ENCODE measurements around the gene ARID3C.

ARID3C gene

GRCh38 chr9:34627716-34628655 is 880 bp downstream of the ARID3C start:
- no peak for DNase-seq

DNA sequence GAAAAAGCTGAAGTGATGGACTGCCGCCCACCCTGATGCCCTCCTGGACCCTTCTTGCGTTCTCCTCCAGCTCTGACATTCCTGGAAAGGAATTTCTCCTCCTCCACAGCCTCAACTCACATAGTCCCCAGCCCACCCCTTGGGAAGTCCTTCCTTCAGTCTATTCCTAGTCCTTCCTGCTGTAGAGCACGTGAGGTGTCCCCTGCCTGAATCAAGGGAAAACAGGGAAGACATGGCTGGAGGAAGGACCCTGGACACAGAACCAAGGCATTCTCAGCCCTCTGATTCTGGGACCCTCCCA is 3.7 kb downstream of the ARID3C start:
- no peak for DNase-seq

DNA sequence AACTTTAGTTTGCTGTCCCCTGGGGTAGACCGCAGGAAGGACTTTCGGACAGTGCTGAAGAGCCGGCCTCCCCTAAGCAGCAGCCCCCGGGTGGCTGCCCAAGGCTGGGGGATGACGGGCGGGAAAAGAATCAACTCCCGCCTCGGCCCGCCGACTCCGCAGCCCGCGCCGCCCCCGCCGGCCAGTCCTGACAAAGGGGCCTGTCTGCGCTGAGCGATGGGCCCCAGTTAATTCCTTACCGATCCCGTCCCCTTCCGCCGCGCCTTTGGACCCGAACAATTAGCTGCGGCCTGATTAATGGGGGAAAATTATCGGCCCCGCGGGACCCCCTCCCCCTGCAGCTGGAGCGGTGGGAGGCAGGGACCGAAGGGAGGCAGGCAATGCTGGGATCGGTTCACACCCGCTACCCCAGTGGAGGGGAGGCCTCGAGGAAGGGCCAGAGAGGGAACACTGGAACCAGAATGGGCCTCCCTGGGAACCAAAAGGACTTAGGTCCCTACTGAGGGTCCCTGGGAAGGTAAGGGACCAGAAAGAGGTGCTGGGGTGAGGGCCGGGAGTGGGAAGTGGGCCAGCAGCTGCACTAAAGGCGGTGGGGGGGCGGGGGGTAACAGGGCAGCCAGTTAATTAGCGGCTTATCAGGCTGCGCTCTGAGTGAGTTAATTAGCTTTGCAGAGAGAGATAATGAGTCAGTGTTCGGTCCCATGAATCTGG is 4.2 kb downstream of the ARID3C start:
- DNase-seq = no peak

GRCh38 chr9:34623374-34624235 is 5.3 kb downstream of the ARID3C start:
- DNase-seq = no peak

DNA sequence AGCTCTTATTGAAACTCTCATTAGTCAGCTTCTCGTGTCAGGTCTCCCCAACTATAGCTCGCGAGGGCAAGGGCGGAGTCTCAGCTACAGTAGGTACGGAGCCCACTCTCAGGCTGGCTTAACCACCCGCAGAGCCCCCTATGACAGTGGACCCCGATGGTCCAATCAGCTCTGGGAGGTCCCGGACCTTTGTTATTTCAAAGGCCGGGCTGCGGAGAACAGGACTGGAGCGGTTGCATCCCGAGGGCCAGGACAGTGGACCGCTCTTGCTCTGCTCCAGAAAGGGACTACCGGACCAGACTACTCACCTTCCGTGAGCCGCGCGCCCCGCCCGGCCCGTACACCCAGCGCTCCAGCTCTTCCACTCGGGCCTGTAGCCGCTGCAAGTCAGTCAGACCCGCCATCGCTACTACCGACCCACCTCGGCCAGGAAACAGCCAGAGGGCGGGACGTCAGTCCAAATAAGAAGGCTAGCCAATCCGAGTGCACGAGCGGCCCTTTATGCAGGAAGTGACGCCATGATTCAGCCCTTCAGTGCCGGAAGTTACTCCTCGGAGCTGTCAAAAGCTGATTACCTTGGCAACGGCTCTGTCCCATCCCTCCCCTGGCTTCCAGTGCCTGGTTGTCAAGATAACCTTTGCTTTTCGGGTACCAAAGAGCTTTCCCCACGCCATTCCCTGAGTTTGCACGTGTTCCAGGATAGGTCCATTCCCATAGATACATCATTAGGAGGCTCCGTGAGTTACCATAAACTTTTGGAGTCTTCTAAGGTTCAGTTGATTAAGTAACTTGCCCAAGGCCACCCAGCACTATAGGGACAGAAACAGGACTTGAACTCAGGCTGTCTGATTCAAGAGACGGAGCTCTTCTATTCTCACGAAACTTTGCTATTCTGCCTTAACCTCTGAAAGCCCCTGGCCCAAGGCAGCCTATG is 8.5 kb downstream of the ARID3C start, which contains the start of gene DCTN3:
TSS of gene DCTN3 (minus strand) at position 435 of the 934 bp plus-strand sequence. CDS start at position 404, 31 bp downstream.
- DNase-seq = peak; percentile 89

DNA sequence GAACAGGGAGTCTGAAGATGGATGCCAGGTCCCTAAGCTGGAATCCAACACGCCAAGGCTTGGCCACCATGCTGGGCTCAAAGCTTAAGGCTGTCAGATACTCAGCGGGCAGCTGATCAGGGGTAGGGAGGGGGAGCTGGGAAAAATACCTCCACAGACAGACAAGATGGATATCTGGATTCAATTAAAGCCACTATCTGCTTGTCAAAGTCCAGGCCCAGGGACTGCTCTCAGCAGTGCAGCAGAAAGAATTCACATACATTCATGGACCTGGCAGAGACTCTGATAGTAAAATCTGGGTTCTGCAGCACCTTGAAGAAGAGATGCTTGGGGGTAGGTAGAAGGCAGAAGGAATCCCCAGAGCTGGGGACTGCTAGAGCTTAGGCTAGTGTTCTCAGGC is 13.7 kb downstream of the ARID3C start:
- DNase-seq = no peak

- DNase-seq = peak; percentile 68
These were observed 16.0 kb downstream of the ARID3C start for GRCh38 chr9:34612788-34613390.

GRCh38 chr9:34611811-34612787 is 16.8 kb downstream of the ARID3C start, which contains the start of gene RPP25L:
TSS of gene RPP25L (minus strand) at chr9:34612097. CDS start at chr9:34611296, 801 bp downstream.
- DNase-seq = peak; percentile 78

- DNase-seq = no peak
These were observed 17.5 kb downstream of the ARID3C start for GRCh38 chr9:34611251-34611810.

GRCh38 chr9:34610434-34611206 is 18.2 kb downstream of the ARID3C start:
- DNase-seq = no peak

GRCh38 chr9:34607331-34607730 is 21.5 kb downstream of the ARID3C start:
- no peak for DNase-seq

DNA sequence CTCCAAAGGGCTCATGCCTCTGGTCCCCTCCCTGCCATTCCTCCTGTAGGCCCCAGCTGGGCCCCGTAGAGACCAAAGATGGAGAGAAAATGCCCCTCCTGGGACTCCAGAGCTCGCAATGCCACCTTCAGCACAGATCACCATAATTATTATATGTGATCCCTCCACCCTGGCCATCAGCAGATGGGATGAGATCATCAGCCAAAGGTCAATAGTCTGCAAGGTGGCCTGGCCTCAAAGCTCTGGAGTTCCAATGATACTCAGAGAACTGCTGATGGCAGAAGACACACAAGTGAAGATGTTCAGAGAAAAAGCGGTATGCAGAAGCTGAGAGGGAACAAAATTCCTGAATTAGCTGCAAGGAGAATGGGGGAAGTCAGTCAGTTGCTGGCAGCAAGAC is 22.0 kb downstream of the ARID3C start:
- DNase-seq = no peak

DNA sequence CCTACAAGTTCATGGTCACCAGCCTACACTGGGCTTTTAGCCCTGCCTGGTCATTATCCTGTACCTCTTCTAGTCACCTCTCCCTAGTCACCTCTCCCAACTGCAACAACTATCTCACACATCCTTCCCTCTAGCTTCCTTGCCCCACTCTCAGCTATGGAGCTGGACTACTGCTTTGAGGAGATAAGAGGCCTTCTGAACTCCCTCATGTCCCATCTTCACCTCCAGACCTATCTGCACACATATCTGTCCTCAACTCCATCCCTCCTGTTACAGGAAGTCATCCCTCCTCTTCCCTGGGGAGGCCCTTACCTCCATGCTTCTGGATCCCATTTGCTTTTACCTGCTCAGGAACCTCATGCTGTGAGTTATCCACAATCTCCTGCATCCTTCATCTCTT is 22.7 kb downstream of the ARID3C start:
- no peak for DNase-seq

- DNase-seq = peak; percentile 79
These were observed 25.1 kb downstream of the ARID3C start for GRCh38 chr9:34603610-34604231.

DNA sequence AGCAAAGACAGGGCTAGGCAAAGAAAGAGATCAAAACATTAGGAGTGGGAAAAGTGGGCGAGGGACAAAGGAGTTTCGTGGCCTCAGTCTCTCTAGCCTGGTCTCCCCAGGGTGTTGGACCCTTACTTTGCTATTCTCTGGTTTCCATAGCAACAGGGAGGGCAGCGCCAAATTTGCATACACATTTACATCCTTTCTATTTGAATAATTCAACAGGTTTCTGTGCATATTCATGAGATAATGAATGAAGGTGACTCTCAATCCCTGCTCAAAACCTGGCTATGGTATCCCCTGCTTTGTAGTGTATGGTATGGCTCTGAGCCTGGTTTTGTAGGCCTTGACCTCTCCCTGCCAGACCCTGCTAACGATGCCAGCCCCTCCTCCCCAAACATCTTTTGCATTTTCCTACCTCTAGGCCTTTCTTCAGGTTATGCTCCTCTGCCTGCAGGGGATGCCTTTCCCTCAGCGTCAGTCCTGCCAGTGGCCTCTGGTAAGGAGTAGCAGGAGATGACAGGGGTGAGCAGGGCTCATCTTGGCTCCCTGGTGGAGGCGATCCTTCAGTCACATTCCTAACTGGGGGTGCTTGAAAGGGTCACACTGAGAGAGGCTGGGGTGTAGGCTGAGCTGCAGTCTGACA is 26.8 kb downstream of the ARID3C start:
- no peak for DNase-seq

DNA sequence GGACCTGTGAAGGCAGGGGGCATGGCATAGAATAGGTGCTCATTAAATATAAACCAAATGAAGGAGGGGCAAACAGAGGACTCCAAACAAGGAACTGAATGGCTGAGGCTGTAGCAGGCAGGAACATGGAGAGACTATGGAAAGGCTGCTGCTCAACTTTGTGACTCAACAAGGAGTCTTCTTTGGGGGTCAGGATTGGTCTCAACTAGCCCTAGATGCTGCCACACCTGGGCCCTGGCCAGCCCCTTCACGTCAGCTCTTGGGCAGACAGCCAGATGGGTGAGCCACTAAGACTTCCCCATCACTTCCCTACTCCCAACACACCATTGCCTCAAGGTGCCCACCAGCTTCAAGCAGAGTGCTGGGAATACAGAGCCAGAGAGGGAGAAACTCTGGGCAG is 28.0 kb downstream of the ARID3C start:
- DNase-seq = no peak

DNA sequence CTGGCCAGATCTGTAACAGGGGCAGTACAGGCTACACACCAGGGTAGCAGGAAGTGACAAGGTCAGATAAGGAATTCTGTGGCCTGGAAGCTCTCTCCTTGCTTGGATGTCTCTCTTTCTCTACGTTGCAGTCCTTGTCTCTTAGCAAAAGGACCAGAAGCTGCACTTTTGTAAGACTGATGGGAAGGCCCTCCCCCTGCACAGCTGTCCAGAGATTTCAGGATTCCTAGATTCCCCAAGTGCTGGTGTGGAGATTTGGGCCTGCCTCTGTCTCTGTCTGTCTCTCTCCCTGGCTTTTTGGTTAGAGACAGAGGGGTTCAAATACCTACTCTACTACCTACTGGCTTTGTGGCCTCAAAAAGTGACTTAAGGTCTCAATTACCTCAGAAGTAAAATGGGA is 29.3 kb downstream of the ARID3C start:
- DNase-seq = no peak

GRCh38 chr9:34594177-34594576 is 34.7 kb downstream of the ARID3C start:
- DNase-seq = no peak

Measured in effector CD4-positive, alpha-beta T cell (primary cell).